Progenitor cell of endocrine pancreas (in vitro differentiated cells): ENCODE data around the gene TBL1X. TPM values are rescaled to one million over a fixed set of nuclear protein-coding genes. Genes with fewer than 3 reads are reported as not detected.
A peak's percentile ranks its signal among the peaks of the same experiment; 100 is the strongest.
"Not testable (repeated sequence)": the region's sequence is repeated elsewhere in the genome, so short reads cannot be mapped to it uniquely, and the experiment has no call there.

Source experiments
- DNase-seq: peaks from one replicate; pipeline ENCODE4 v3.0.0; 2021; ENCODE audit warnings: low spot score; ENCODE audit not compliant: unreplicated experiment
- H3K27ac Mint-ChIP-seq: 2 replicates; pipeline ENCODE4 v1.8.0; 2021; ENCODE audit warnings: mild to moderate bottlenecking, moderate library complexity, mixed read lengths
- H3K27me3 Mint-ChIP-seq: 2 replicates; pipeline ENCODE4 v1.8.0; 2021; ENCODE audit warnings: mixed read lengths
- H3K36me3 Mint-ChIP-seq: 2 replicates; pipeline ENCODE4 v1.8.0; 2022; ENCODE audit warnings: mixed read lengths; ENCODE audit not compliant: insufficient read depth
- H3K4me1 Mint-ChIP-seq: 2 replicates; pipeline ENCODE4 v1.8.0; 2021; ENCODE audit warnings: low read depth, mixed read lengths
- H3K4me3 Mint-ChIP-seq: 2 replicates; pipeline ENCODE4 v1.8.0; 2021; ENCODE audit warnings: low read depth, mild to moderate bottlenecking, moderate library complexity, mixed read lengths
- H3K9me3 Mint-ChIP-seq: 2 replicates; pipeline ENCODE4 v1.8.0; 2021; ENCODE audit warnings: low read depth, mixed read lengths
- CTCF ChIP-seq: fragments of 200-600 bp; sonication (generic); IDR thresholded peaks from one replicate; pipeline ENCODE4 v1.5.0; 2021; ENCODE audit warnings: antibody characterized with exemption, mild to moderate bottlenecking; ENCODE audit not compliant: unreplicated experiment
- total RNA-seq: library from RNA; stranded (reverse); gene quantifications from 2 replicates; pipeline ENCODE4 v1.2.1, GENCODE V29; 2021

Gene TBL1X
- total RNA-seq, 1 donor from 2014 or later = 42.7 TPM

GRCh38 chrX:9467146-9467545 lies 2.3 kb downstream of the TBL1X start:
- Mint-ChIP-seq H3K36me3 (peaks cover 10% of the 10 kb centered on the region), H3K4me1 (peaks cover 30% of the 10 kb centered on the region), H3K27me3 (no peaks in the 10 kb centered on the region), H3K9me3 (peaks cover 3% of the 10 kb centered on the region), H3K27ac (peak overlapping the region; percentile 37), H3K4me3 (peak overlapping the region; percentile 74)
- no peak for TF ChIP-seq CTCF
- DNase-seq = no peak

GRCh38 chrX:9467751-9468150 lies 2.9 kb downstream of the TBL1X start:
- Mint-ChIP-seq H3K36me3 (peaks cover 10% of the 10 kb centered on the region), H3K9me3 (peaks cover 3% of the 10 kb centered on the region), H3K27ac (no peak overlapping the region), H3K4me1 (peaks cover 24% of the 10 kb centered on the region), H3K4me3 (peak overlapping the region; percentile 74), H3K27me3 (no peaks in the 10 kb centered on the region)
- TF ChIP-seq CTCF = no peak
- no peak for DNase-seq

GRCh38 chrX:9471571-9471985 lies 6.7 kb downstream of the TBL1X start:
- H3K36me3 Mint-ChIP-seq = peaks cover 17% of the 10 kb centered on the region
- peak overlapping the region; percentile 84 for H3K27ac Mint-ChIP-seq
- DNase-seq = no peak
- H3K9me3 Mint-ChIP-seq = peaks cover 11% of the 10 kb centered on the region
- no peak for TF ChIP-seq CTCF
- H3K27me3 Mint-ChIP-seq = no peaks in the 10 kb centered on the region
- H3K4me1 Mint-ChIP-seq = peaks cover 23% of the 10 kb centered on the region
- peak overlapping the region; percentile 37 for H3K4me3 Mint-ChIP-seq

- H3K36me3 Mint-ChIP-seq = peaks cover 16% of the 10 kb centered on the region
- H3K27ac Mint-ChIP-seq = no peak overlapping the region
- no peak for TF ChIP-seq CTCF
- no peaks in the 10 kb centered on the region for H3K27me3 Mint-ChIP-seq
- H3K4me3 Mint-ChIP-seq = no peak overlapping the region
- DNase-seq = no peak
- H3K4me1 Mint-ChIP-seq = peaks cover 23% of the 10 kb centered on the region
- H3K9me3 Mint-ChIP-seq = peaks cover 15% of the 10 kb centered on the region
These were observed 8.8 kb downstream of the TBL1X start for GRCh38 chrX:9473708-9474107.

GRCh38 chrX:9475417-9475816 lies 10.6 kb downstream of the TBL1X start:
- H3K4me3 Mint-ChIP-seq, DNase-seq, H3K27me3 Mint-ChIP-seq, H3K27ac Mint-ChIP-seq: not testable (repeated sequence)
- Mint-ChIP-seq H3K36me3 (peaks cover 21% of the 10 kb centered on the region), H3K4me1 (peaks cover 23% of the 10 kb centered on the region), H3K9me3 (peaks cover 26% of the 10 kb centered on the region)

GRCh38 chrX:9475984-9476383 lies 11.1 kb downstream of the TBL1X start:
- peaks cover 20% of the 10 kb centered on the region for H3K36me3 Mint-ChIP-seq
- no peak for DNase-seq
- H3K4me1 Mint-ChIP-seq = peaks cover 22% of the 10 kb centered on the region
- H3K27ac Mint-ChIP-seq = no peak overlapping the region
- TF ChIP-seq CTCF = no peak
- H3K9me3 Mint-ChIP-seq = peaks cover 26% of the 10 kb centered on the region
- no peak overlapping the region for H3K4me3 Mint-ChIP-seq
- H3K27me3 Mint-ChIP-seq = no peaks in the 10 kb centered on the region
